HCT116 (cell line): ENCODE results near the gene ARHGAP42. TPM values are rescaled to one million over a fixed set of nuclear protein-coding genes. Genes with fewer than 3 reads are reported as not detected.

Experiments used
- ATAC-seq: fragments of 200-7000 bp; cut with Tn5 transposase; 2 replicates; pipeline ENCODE4 v1.9.1; 2020; ENCODE audit warnings: mild to moderate bottlenecking, moderate library complexity
- BruUV-seq: library from RNA; stranded (reverse); fragments of 400-500 nt; replicated peaks from 2 replicates; lab custom pipeline; 2021; lab: Mats Ljungman, UMichigan
- CTCF ChIA-PET: fragments of 300-600 bp; sonication (Branson Sonifier 250); formaldehyde crosslinking; loops from one replicate; lab custom pipeline; 2021; ENCODE audit warnings: antibody characterized with exemption; lab: Charles Lee
- POLR2A ChIA-PET: fragments of 300-600, 350-600 bp; sonication (Branson Sonifier 250); formaldehyde crosslinking; loops from one replicate; lab custom pipeline; 2021; ENCODE audit warnings: antibody characterized with exemption; lab: Charles Lee
- RAD21 ChIA-PET, 2 experiments: fragments of 300-600 bp; sonication (Branson Sonifier 250); formaldehyde crosslinking; loops; one replicate each; lab custom pipeline; 2023; ENCODE audit warnings: low total read pairs in 2 of 2; ENCODE audit not compliant: uncharacterized antibody in 2 of 2, unreplicated experiment in 2 of 2, low non-redundant PET in 1 of 2; lab: Charles Lee
- DNase-seq: peaks from one replicate; pipeline ENCODE4 v3.0.0-alpha.2; 2010; ENCODE audit warnings: low read depth, low spot score
- H2AFZ ChIP-seq: fragments of 200-600 bp; shearing (Covaris generic), sonication (generic); 2 replicates; pipeline ENCODE4 v1.6.1; 2017; ENCODE audit warnings: low read depth, mixed run types, mixed read lengths, antibody characterized with exemption, low read length; ENCODE audit not compliant: poor library complexity, severe bottlenecking
- H3K27ac ChIP-seq: 2 replicates; pipeline ENCODE4 v1.5.1; 2012; ENCODE audit warnings: low read depth, low read length
- H3K27me3 ChIP-seq: fragments of 200-600 bp; sonication (generic); 2 replicates; pipeline ENCODE4 v1.6.1; 2016; ENCODE audit warnings: mixed run types, low read length, mixed read lengths; ENCODE audit not compliant: insufficient read depth
- H3K36me3 ChIP-seq, 2 experiments: fragments of 200-500 bp in 1 of 2; fragments of 200-600 bp in 1 of 2; sonication (Bioruptor generic) in 1 of 2; sonication (generic) in 1 of 2; 2 replicates each; pipeline versions ENCODE4 v1.5.1 to v1.6.1; 2014 to 2016; ENCODE audit warnings: low read length in 2 of 2, inconsistent platforms in 1 of 2, mixed read lengths in 1 of 2, mixed run types in 1 of 2; ENCODE audit not compliant: insufficient read depth in 2 of 2, control insufficient read depth in 1 of 2
- H3K4me1 ChIP-seq, 2 experiments: fragments of 200-600 bp in 1 of 2; sonication (generic) in 1 of 2; 2 replicates each; pipeline versions ENCODE4 v1.5.1 to v1.6.1; 2012 to 2017; ENCODE audit warnings: low read length in 2 of 2, inconsistent platforms in 1 of 2, mild to moderate bottlenecking in 1 of 2, mixed read lengths in 1 of 2, mixed run types in 1 of 2, moderate library complexity in 1 of 2; ENCODE audit not compliant: insufficient read depth in 2 of 2, control insufficient read depth in 1 of 2
- H3K4me2 ChIP-seq: fragments of 200-600 bp; sonication (generic); 2 replicates; pipeline ENCODE4 v1.6.1; 2017; ENCODE audit warnings: mixed run types, low read length, mixed read lengths
- H3K4me3 ChIP-seq, 2 experiments: fragments of 200-600 bp in 1 of 2; sonication (generic) in 1 of 2; replicated peaks in 1 of 2; 2 replicates each; pipeline ENCODE4 v1.5.1; 2011 to 2016; ENCODE audit warnings: low read length in 2 of 2, control low read depth in 1 of 2, low read depth in 1 of 2, mild to moderate bottlenecking in 1 of 2, mixed read lengths in 1 of 2, mixed run types in 1 of 2
- H3K79me2 ChIP-seq: fragments of 200-600 bp; sonication (generic); 2 replicates; pipeline ENCODE4 v1.6.1; 2017; ENCODE audit warnings: mild to moderate bottlenecking, mixed run types, low read length, moderate library complexity, mixed read lengths; ENCODE audit not compliant: insufficient read depth
- H3K9ac ChIP-seq: fragments of 200-600 bp; sonication (generic); 2 replicates; pipeline ENCODE4 v1.6.1; 2016; ENCODE audit warnings: low read length, mixed read lengths
- H3K9me2 ChIP-seq: fragments of 200-600 bp; sonication (generic), shearing (Covaris generic); 2 replicates; pipeline ENCODE4 v1.6.1; 2017; ENCODE audit warnings: mixed run types, mild to moderate bottlenecking, moderate library complexity; ENCODE audit not compliant: insufficient read depth
- H3K9me3 ChIP-seq, 2 experiments: fragments of 200-500 bp in 1 of 2; fragments of 200-600 bp in 1 of 2; sonication (Bioruptor generic) in 1 of 2; sonication (generic) in 1 of 2; 2 replicates each; pipeline ENCODE4 v1.6.1; 2014 to 2017; ENCODE audit warnings: low read length in 2 of 2, mixed read lengths in 2 of 2, inconsistent platforms in 1 of 2, low read depth in 1 of 2, mild to moderate bottlenecking in 1 of 2, mixed run types in 1 of 2, moderate library complexity in 1 of 2; ENCODE audit not compliant: control insufficient read depth in 1 of 2, insufficient read depth in 1 of 2
- H4K20me1 ChIP-seq: fragments of 200-600 bp; sonication (generic), shearing (Covaris generic); 2 replicates; pipeline ENCODE4 v1.6.1; 2017; ENCODE audit warnings: mixed run types, mild to moderate bottlenecking, moderate library complexity; ENCODE audit not compliant: insufficient read depth
- CEBPB ChIP-seq: IDR thresholded peaks from 2 replicates; pipeline ENCODE4 v1.6.1; 2012; ENCODE audit warnings: low read depth
- ELF1 ChIP-seq: IDR thresholded peaks from 2 replicates; pipeline ENCODE4 v1.6.1; 2012; ENCODE audit warnings: low read depth, borderline replicate concordance
- EZH2phosphoT487 ChIP-seq: fragments of 200-600 bp; IDR thresholded peaks from 2 replicates; pipeline ENCODE4 v1.6.1; 2018; ENCODE audit warnings: antibody characterized with exemption, borderline replicate concordance
- POLR2AphosphoS5 ChIP-seq: IDR thresholded peaks from 2 replicates; pipeline ENCODE4 v1.6.1; 2011; ENCODE audit warnings: mild to moderate bottlenecking, low read depth, low read length, moderate library complexity
- RAD21 ChIP-seq: IDR thresholded peaks from 2 replicates; pipeline ENCODE4 v1.6.1; 2012; ENCODE audit warnings: low read depth, mild to moderate bottlenecking
- SIN3A ChIP-seq: IDR thresholded peaks from 2 replicates; pipeline ENCODE4 v1.6.1; 2012; ENCODE audit warnings: low read depth
- SRF ChIP-seq: IDR thresholded peaks from 2 replicates; pipeline ENCODE4 v1.6.1; 2012; ENCODE audit warnings: low read depth
- TCF7L2 ChIP-seq: IDR thresholded peaks from 2 replicates; pipeline ENCODE4 v1.7.0; 2011; ENCODE audit warnings: borderline replicate concordance, inconsistent platforms; ENCODE audit not compliant: insufficient read depth, insufficient read length; ENCODE audit errors: extremely low read depth
- YY1 ChIP-seq: IDR thresholded peaks from 2 replicates; pipeline ENCODE4 v1.6.1; 2011; ENCODE audit warnings: low read length, low read depth, moderate library complexity, mild to moderate bottlenecking; ENCODE audit not compliant: insufficient replicate concordance; ENCODE audit errors: extremely low read depth
- ZFX ChIP-seq: fragments of 450-650 bp; IDR thresholded peaks from 2 replicates; pipeline ENCODE4 v1.6.1; 2017
- intact Hi-C: fragments of 100-400 bp; cut with micrococcal nuclease; formaldehyde crosslinking; loops from 2 replicates; pipeline ENCODE4 v1.10.0; 2022
- total RNA-seq: library from RNA; stranded (reverse); gene quantifications from one replicate; pipeline ENCODE4 v1.2.1, GENCODE V29; 2021; ENCODE audit not compliant: unreplicated experiment
- TF ChIP-seq, protein P1 (sequence below), 3 experiments: fragments of 200-600 bp in 1 of 3; sonication (generic) in 1 of 3; IDR thresholded peaks in 2 of 3; conservative IDR thresholded peaks in 1 of 3; 2 replicates each; pipeline ENCODE4 v1.5.1; 2012 to 2017; ENCODE audit warnings: low read depth in 2 of 3, low read length in 2 of 3, antibody characterized with exemption in 1 of 3, borderline replicate concordance in 1 of 3, control low read depth in 1 of 3, mild to moderate bottlenecking in 1 of 3, mixed read lengths in 1 of 3, mixed run types in 1 of 3, moderate library complexity in 1 of 3; ENCODE audit not compliant: insufficient read depth in 1 of 3
- TF ChIP-seq, protein P2 (sequence below): IDR thresholded peaks from 2 replicates; pipeline ENCODE4 v1.6.1; 2012
- TF ChIP-seq, protein P3 (sequence below): IDR thresholded peaks from 2 replicates; pipeline ENCODE4 v1.6.1; 2012

The ARHGAP42 gene
- total RNA-seq, 1 experiment from 2014 or later: 12.3 TPM

DNA sequence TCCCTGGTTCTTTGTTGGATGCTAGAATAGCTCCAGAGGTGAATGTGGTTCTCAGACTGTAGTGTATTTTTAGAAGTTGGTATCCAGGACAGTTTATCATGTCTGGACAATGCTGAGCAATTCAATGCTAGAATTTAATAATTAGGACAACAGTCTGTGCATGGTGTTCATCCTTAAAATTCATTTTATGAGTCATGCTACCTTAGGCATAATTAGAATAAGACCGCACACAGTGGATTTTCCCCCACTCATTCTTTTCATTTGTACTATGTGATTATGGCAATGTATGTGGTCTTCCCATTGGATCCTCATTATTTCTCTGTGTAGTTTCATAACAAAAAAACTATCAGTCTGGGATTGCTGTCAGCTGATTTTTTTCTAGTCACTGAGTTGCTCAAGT lies 196.7 kb downstream of the ARHGAP42 start:
- H3K27ac ChIP-seq: no peak overlapping the region
- H3K4me3 ChIP-seq: no peak overlapping the region
- no TSS peak for BruUV-seq
- ATAC-seq (no peak), DNase-seq (no peak)
- TF ChIP-seq YY1 (no peak), CEBPB (no peak), ELF1 (no peak), EZH2phosphoT487 (no peak), SIN3A (no peak), TCF7L2 (no peak), ZFX (no peak), RAD21 (no peak), POLR2AphosphoS5 (no peak), SRF (no peak)
- TF ChIP-seq, protein P1, sequence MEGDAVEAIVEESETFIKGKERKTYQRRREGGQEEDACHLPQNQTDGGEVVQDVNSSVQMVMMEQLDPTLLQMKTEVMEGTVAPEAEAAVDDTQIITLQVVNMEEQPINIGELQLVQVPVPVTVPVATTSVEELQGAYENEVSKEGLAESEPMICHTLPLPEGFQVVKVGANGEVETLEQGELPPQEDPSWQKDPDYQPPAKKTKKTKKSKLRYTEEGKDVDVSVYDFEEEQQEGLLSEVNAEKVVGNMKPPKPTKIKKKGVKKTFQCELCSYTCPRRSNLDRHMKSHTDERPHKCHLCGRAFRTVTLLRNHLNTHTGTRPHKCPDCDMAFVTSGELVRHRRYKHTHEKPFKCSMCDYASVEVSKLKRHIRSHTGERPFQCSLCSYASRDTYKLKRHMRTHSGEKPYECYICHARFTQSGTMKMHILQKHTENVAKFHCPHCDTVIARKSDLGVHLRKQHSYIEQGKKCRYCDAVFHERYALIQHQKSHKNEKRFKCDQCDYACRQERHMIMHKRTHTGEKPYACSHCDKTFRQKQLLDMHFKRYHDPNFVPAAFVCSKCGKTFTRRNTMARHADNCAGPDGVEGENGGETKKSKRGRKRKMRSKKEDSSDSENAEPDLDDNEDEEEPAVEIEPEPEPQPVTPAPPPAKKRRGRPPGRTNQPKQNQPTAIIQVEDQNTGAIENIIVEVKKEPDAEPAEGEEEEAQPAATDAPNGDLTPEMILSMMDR (IDR thresholded peaks at IDR 0.05 in 2 of 3, conservative IDR thresholded peaks at IDR 0.05 in 1 of 3; ENCODE audit: borderline replicate concordance in 1 of 3, insufficient read depth in 1 of 3, low read depth in 2 of 3, low read length in 2 of 3): no peak
- TF ChIP-seq, protein P2, sequence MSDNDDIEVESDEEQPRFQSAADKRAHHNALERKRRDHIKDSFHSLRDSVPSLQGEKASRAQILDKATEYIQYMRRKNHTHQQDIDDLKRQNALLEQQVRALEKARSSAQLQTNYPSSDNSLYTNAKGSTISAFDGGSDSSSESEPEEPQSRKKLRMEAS: no peak
- TF ChIP-seq, protein P3, sequence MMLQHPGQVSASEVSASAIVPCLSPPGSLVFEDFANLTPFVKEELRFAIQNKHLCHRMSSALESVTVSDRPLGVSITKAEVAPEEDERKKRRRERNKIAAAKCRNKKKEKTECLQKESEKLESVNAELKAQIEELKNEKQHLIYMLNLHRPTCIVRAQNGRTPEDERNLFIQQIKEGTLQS: no peak
- no peaks in the 10 kb centered on the region for H3K4me1 ChIP-seq
- H3K36me3 ChIP-seq: no peaks in the 10 kb centered on the region
- no peaks in the 10 kb centered on the region for H4K20me1 ChIP-seq
- intact Hi-C loops: no loop called here
- H3K9me2 ChIP-seq: no peaks in the 10 kb centered on the region
- ChIA-PET RAD21 (no interaction called here), POLR2A (no interaction called here), CTCF (no interaction called here)
- H3K27me3 ChIP-seq: no peaks in the 10 kb centered on the region
- H3K9ac ChIP-seq: no peak overlapping the region
- H2AFZ ChIP-seq: no peak overlapping the region
- H3K79me2 ChIP-seq: 0 out of 2 replicates have a peak, but pooled peaks cover 5% of the 10 kb centered on the region
- no peak overlapping the region for H3K4me2 ChIP-seq
- H3K9me3 ChIP-seq: no peaks in the 10 kb centered on the region
